SK-MEL-5 (cell line): Measurements from ENCODE around the gene TUBE1. TPM values are rescaled to one million over a fixed set of nuclear protein-coding genes. Genes with fewer than 3 reads are reported as not detected.
"Not testable (repeated sequence)": the region's sequence is repeated elsewhere in the genome, so short reads cannot be mapped to it uniquely, and the experiment has no call there.

Experiments
- DNase-seq: peaks from one replicate; pipeline ENCODE4 v3.0.0-alpha.2; 2016; ENCODE audit warnings: low read depth, low spot score
- in situ Hi-C: cut with HindIII; loops from 2 replicates; pipeline ENCODE4 v1.10.0; 2016; ENCODE audit warnings: low sequenced_read_pairs, high pct_unique_total_duplicates, low pct_unique_long_range_greater_than_20kb
- polyA plus RNA-seq, 2 experiments: library from polyadenylated mRNA; depleted of rRNA; stranded (reverse); fragments of >200 nt; gene quantifications; 2 replicates each; pipeline ENCODE4 v1.2.3, GENCODE V29; 2015
- total RNA-seq: library from RNA; depleted of rRNA; stranded (reverse); fragments of >200 nt; shearing (Covaris generic); gene quantifications from 2 replicates; pipeline ENCODE4 v1.2.3, GENCODE V29; 2014; rRNA removed

Gene TUBE1
- total RNA-seq: 21.2 and 24.1 TPM in 2 replicates
- polyA plus RNA-seq (2015; cell fraction: cytosol; rRNA removed): 17.1 and 21.4 TPM in 2 replicates
- 163 and 201 TPM in 2 replicates for polyA plus RNA-seq (2015; cell fraction: nucleus; rRNA removed)

GRCh38 chr6:112087136-112087911 is at the start of gene TUBE1, which contains the start of gene FAM229B:
Gene TUBE1 (minus strand): TSS chr6:112087482. CDS start chr6:112087434, 48 bp downstream.
Gene FAM229B (plus strand): TSS chr6:112087591. CDS start chr6:112099284, 11,693 bp downstream.
- DNase-seq: peak; percentile 96
- in situ Hi-C loops: no loop called here

GRCh38 chr6:112130878-112131277 is 43.6 kb upstream of the TUBE1 start:
- in situ Hi-C loops: no loop called here
- no peak for DNase-seq

- DNase-seq: no peak
- in situ Hi-C loops: no loop called here
Measured at GRCh38 chr6:112128208-112128607, 40.9 kb upstream of the TUBE1 start.

GRCh38 chr6:112123982-112124381 is 36.7 kb upstream of the TUBE1 start:
- DNase-seq: no peak
- in situ Hi-C loops: no loop called here

- in situ Hi-C loops: no loop called here
- DNase-seq: no peak
Measured at GRCh38 chr6:112122756-112123155, 35.5 kb upstream of the TUBE1 start.

- DNase-seq: no peak
- in situ Hi-C loops: no loop called here
Measured at GRCh38 chr6:112118034-112118433, 30.8 kb upstream of the TUBE1 start.

- in situ Hi-C loops: no loop called here
- no peak for DNase-seq
Measured at GRCh38 chr6:112117554-112117953, 30.3 kb upstream of the TUBE1 start.

GRCh38 chr6:112116221-112116620 is 28.9 kb upstream of the TUBE1 start:
- DNase-seq: peak; percentile 5
- in situ Hi-C loops: no loop called here

GRCh38 chr6:112114577-112115223 is 27.4 kb upstream of the TUBE1 start:
- no peak for DNase-seq
- in situ Hi-C loops: no loop called here

- in situ Hi-C loops: no loop called here
- no peak for DNase-seq
Measured at GRCh38 chr6:112113918-112114317, 26.6 kb upstream of the TUBE1 start.

GRCh38 chr6:112113431-112113830 is 26.1 kb upstream of the TUBE1 start:
- in situ Hi-C loops: no loop called here
- DNase-seq: no peak

GRCh38 chr6:112109262-112109661 is 22.0 kb upstream of the TUBE1 start:
- in situ Hi-C loops: no loop called here

GRCh38 chr6:112106562-112106961 is 19.3 kb upstream of the TUBE1 start:
- no peak for DNase-seq
- in situ Hi-C loops: no loop called here

More at GRCh38 chr6:112109262-112109661, 22.0 kb upstream of the TUBE1 start:
- no peak for DNase-seq

- in situ Hi-C loops, DNase-seq: not testable (repeated sequence)
Measured at GRCh38 chr6:112106026-112106425, 18.7 kb upstream of the TUBE1 start.

GRCh38 chr6:112100561-112100960 is 13.3 kb upstream of the TUBE1 start:
- in situ Hi-C loops: no loop called here
- DNase-seq: no peak

- DNase-seq: no peak
- in situ Hi-C loops: no loop called here
Measured at GRCh38 chr6:112096901-112097300, 9.6 kb upstream of the TUBE1 start.

- DNase-seq: no peak
- in situ Hi-C loops: no loop called here
Measured at GRCh38 chr6:112087916-112088315, 634 bp upstream of the TUBE1 start.

- DNase-seq: peak; percentile 66
- in situ Hi-C loops: no loop called here
Measured at GRCh38 chr6:112086744-112087135, 542 bp downstream of the TUBE1 start.
